Measurements from ENCODE around the gene PLA2G2F.

GRCh38 chr1:20197329-20197791 is 58.2 kb downstream of the PLA2G2F start:
- TF ChIP-seq CTCF (IDR thresholded peaks at IDR 0.05) (no peak), POLR2A (IDR thresholded peaks at IDR 0.05) (no peak)

Measured in vagina (tissue), 2 donors.